Common myeloid progenitor, CD34-positive (primary cell): ENCODE measurements around the gene NT5E.

ENCODE experiments used
- CTCF ChIA-PET: fragments of 350-600 bp; sonication (Branson Sonifier 250); formaldehyde crosslinking; loops from one replicate; lab custom pipeline; 2021; ENCODE audit warnings: antibody characterized with exemption; lab: Charles Lee
- POLR2A ChIA-PET: fragments of 350-600 bp; sonication (Branson Sonifier 250); formaldehyde crosslinking; loops from one replicate; lab custom pipeline; 2021; ENCODE audit warnings: antibody characterized with exemption; lab: Charles Lee
- DNase-seq, 3 donors: peaks; one replicate each; pipeline versions ENCODE4 v3.0.0 to v3.0.0-alpha.2; 2013
- H3K27ac ChIP-seq, 2 experiments: 1 replicate in 1 of 2; 2 replicates in 1 of 2; pipeline ENCODE4 v1.7.0; 2013; ENCODE audit warnings: inconsistent platforms in 2 of 2, low read length in 2 of 2, mild to moderate bottlenecking in 2 of 2, low read depth in 1 of 2, moderate library complexity in 1 of 2; ENCODE audit not compliant: severe bottlenecking in 2 of 2, insufficient read depth in 1 of 2, poor library complexity in 1 of 2
- H3K27me3 ChIP-seq, 5 experiments: replicated peaks in 2 of 5; 1 replicate in 3 of 5; 2 replicates in 2 of 5; pipeline versions ENCODE4 v1.6.1 to v1.7.0; 2013; ENCODE audit warnings: low read length in 4 of 5, mild to moderate bottlenecking in 2 of 5, moderate library complexity in 2 of 5, inconsistent platforms in 1 of 5; ENCODE audit not compliant: insufficient read depth in 5 of 5, control insufficient read depth in 4 of 5
- H3K36me3 ChIP-seq, 4 experiments: 1 replicate in 2 of 4; 2 replicates in 2 of 4; pipeline versions ENCODE4 v1.6.1 to v1.7.0; 2013; ENCODE audit warnings: low read length in 3 of 4, control low read depth in 1 of 4, mild to moderate bottlenecking in 1 of 4; ENCODE audit not compliant: control insufficient read depth in 4 of 4, insufficient read depth in 4 of 4
- H3K4me1 ChIP-seq, 4 experiments: 1 replicate in 3 of 4; 2 replicates in 1 of 4; pipeline versions ENCODE4 v1.6.1 to v1.7.1; 2013; ENCODE audit warnings: low read length in 3 of 4, mild to moderate bottlenecking in 3 of 4, control low read depth in 1 of 4, inconsistent platforms in 1 of 4, moderate library complexity in 1 of 4; ENCODE audit not compliant: control insufficient read depth in 4 of 4, insufficient read depth in 4 of 4; ENCODE audit errors: control extremely low read depth in 1 of 4
- H3K4me3 ChIP-seq, 7 experiments: 1 replicate in 4 of 7; 2 replicates in 3 of 7; pipeline versions ENCODE4 v1.5.1 to v1.7.0; 2013; ENCODE audit warnings: mild to moderate bottlenecking in 7 of 7, low read length in 6 of 7, moderate library complexity in 6 of 7, inconsistent platforms in 2 of 7, low read depth in 2 of 7, control low read depth in 1 of 7; ENCODE audit not compliant: insufficient read depth in 4 of 7, control insufficient read depth in 1 of 7; ENCODE audit errors: extremely low read depth in 1 of 7
- H3K9me3 ChIP-seq, 5 experiments: 1 replicate in 4 of 5; 2 replicates in 1 of 5; pipeline versions ENCODE4 v1.6.1 to v1.7.1; 2013; ENCODE audit warnings: low read length in 4 of 5, mild to moderate bottlenecking in 2 of 5, inconsistent platforms in 1 of 5, low read depth in 1 of 5, moderate library complexity in 1 of 5; ENCODE audit not compliant: control insufficient read depth in 4 of 5, insufficient read depth in 2 of 5; ENCODE audit errors: control extremely low read depth in 1 of 5
- WGBS: methylation state at CpG from one replicate; pipeline ENCODE4 v1.1.5; 2013; ENCODE audit not compliant: insufficient coverage; 5-methylcytosine and 5-hydroxymethylcytosine counted together

NT5E gene

DNA sequence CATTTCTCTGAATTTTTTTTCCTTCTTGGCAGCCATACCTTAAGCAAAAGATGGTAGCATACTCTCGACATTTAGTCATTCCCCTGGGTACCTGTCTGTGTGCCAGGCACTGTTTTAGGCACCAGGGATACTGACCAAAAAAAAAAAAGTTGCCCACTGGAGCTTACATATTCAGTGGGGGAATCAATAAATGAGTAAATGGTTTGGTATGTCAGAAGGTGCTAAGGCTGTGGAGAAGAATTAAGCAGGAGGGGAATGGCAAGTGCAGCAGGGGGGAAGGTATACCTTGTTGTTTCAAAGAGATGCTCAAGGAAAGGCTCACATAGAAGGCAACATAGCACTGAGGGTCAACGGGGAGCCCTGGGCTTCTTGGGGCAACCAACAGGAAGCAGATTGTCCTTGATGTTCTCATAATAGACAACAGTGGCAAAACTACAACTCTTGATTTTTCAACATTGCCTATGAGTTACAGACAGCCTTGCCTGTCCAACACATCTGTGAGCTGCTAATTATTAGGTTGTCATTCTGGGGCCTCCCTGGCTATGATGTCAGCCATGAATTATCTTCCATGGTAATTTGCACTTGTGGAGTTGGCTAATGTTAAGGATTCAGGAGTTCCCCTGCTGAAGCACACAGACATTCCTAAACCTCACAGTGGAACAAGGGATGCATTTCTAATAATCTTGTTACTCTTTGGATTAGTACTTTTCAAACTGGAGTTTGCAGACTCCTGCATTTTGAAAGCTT lies 19.6 kb downstream of the NT5E start:
- H3K27ac ChIP-seq: no peak overlapping the region
- no peak for DNase-seq
- 100% methylated on average over 2 of the region's 2 CpGs for WGBS
- POLR2A ChIA-PET: interaction anchor here (0.8 kb wide), 1 partner anchor 1745 kb away, joined by 4 read pairs; no protein-coding TSS in a partner anchor
- H3K4me3 ChIP-seq: no peak overlapping the region
- no peaks in the 10 kb centered on the region for H3K36me3 ChIP-seq
- peaks cover 0 to 7% (median 0%) of the 10 kb centered on the region in 5 experiments for H3K27me3 ChIP-seq
- H3K4me1 ChIP-seq: peaks cover 0 to 4% (median 4%) of the 10 kb centered on the region in 4 experiments
- CTCF ChIA-PET: interaction anchor here (0.9 to 2.0 kb wide), 2 partner anchors 10 to 14 kb away, joined by 4 to 13 read pairs; no protein-coding TSS in a partner anchor
- H3K9me3 ChIP-seq: no peaks in the 10 kb centered on the region

DNA sequence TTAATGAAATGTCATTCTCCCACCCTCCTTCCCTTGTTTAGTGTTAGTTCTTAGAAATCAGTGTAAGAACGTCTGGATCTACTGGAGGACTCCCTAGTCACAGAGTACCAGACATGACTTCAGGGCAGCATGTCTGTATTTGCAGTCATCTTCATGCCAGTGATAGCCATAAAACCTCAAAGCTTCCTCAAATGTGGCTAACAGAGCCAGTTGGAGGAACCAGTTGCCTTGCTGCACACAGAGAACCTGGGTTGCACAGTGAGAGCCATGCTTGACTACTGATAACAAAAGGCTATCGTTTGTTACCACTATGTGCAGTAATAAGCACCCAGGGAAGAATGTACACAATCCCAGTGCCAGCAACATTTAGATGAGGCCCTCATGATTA lies 20.1 kb downstream of the NT5E start:
- Histone ChIP-seq H3K36me3 (no peaks in the 10 kb centered on the region), H3K27ac (no peak overlapping the region), H3K4me3 (no peak overlapping the region), H3K9me3 (no peaks in the 10 kb centered on the region), H3K4me1 (no peaks in the 10 kb centered on the region), H3K27me3 (peaks cover 0 to 7% (median 0%) of the 10 kb centered on the region in 5 experiments)
- DNase-seq: peak in 2 of 3 donors; percentile 74 to 81
- WGBS: 25% methylated on average over 1 of the region's 2 CpGs
- CTCF ChIA-PET: interaction anchor here (2.0 kb wide), 1 partner anchor 13 kb away, joined by 13 read pairs; no protein-coding TSS in a partner anchor
- POLR2A ChIA-PET: interaction anchor here (0.8 kb wide), 1 partner anchor 1744 kb away, joined by 4 read pairs; no protein-coding TSS in a partner anchor

DNA sequence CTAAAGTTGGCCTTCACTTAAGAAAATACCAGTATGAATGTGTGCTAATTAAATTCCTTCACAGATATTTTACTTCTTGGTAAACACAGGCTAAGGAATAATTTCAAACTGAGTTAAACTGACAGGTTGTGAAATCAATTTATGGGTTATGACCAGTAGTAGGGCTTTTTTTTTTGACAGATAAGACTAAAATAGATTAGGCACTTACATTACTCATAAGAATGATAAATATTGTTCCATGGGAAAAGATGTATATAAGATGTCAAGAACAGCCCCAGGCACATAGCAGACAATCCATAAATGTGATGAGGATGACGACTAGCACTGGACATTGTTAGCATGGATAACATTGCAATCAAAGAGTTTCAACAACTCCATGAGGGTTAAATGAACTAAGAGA lies 22.9 kb downstream of the NT5E start:
- 89% methylated on average over 1 of the region's 1 CpG for WGBS

DNA sequence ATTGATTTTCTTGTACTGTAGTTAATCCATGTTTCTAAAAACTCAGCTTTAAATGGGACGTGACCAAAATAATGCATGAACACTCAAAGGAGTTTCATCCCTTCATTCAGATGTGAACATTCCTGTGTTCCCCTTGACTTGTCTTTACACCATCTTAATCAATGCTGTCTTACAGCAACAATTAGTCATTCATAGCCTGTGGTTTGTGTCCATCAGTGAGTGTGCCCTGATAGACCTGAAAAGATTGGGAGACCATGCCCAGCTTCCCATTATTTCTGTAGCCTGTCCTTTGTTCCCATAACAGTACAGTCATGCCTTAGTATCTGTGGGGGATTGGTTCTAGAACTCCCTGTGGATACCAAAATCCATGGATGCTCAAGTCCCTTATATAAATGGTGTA lies 23.9 kb downstream of the NT5E start:
- peaks cover 0 to 16% (median 2%) of the 10 kb centered on the region in 5 experiments for H3K27me3 ChIP-seq
- peaks cover 0 to 6% (median 3%) of the 10 kb centered on the region in 5 experiments for H3K9me3 ChIP-seq
- CTCF ChIA-PET: interaction anchor here (0.8 to 1.4 kb wide), 4 partner anchors 9 to 1960 kb away, joined by 3 to 7 read pairs (median 3); no protein-coding TSS in a partner anchor
- DNase-seq: no peak
- H3K27ac ChIP-seq: no peak overlapping the region
- no peaks in the 10 kb centered on the region for H3K36me3 ChIP-seq
- no peaks in the 10 kb centered on the region for H3K4me1 ChIP-seq
- WGBS: 100% methylated on average over 1 of the region's 1 CpG
- POLR2A ChIA-PET: no interaction called here
- H3K4me3 ChIP-seq: no peak overlapping the region

More for the DNA sequence above, 22.9 kb downstream of the NT5E start:
- CTCF ChIA-PET: interaction anchor here (0.8 to 1.4 kb wide), 2 partner anchors 10 to 1959 kb away, joined by 3 to 7 read pairs; no protein-coding TSS in a partner anchor
- H3K27me3 ChIP-seq: peaks cover 0 to 16% (median 4%) of the 10 kb centered on the region in 5 experiments
- POLR2A ChIA-PET: no interaction called here
- no peak overlapping the region for H3K4me3 ChIP-seq
- H3K4me1 ChIP-seq: no peaks in the 10 kb centered on the region
- H3K36me3 ChIP-seq: no peaks in the 10 kb centered on the region
- H3K9me3 ChIP-seq: peaks cover 0 to 6% (median 3%) of the 10 kb centered on the region in 5 experiments
- H3K27ac ChIP-seq: no peak overlapping the region
- DNase-seq: no peak

DNA sequence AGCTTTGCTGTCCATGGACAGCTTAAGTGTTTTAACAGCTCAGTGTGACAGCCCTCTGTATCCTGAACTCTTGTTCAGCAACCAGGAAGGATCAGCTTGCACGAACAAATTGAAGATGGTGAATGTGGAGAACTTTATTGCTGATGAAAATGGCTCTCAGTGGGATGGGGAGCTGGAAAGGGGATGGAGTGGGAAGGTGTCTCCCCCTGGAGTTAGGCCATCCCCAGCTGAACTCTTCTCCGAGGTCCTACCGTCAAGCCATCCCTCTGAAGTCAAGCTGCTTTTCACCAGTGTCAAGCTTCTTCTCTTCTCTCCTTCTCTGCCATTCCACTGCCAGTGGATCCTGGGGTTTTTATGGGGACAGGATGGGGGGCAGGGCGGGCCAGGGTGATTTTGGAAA lies 26.6 kb downstream of the NT5E start:
- POLR2A ChIA-PET: no interaction called here
- 100% methylated on average over 4 of the region's 4 CpGs for WGBS
- H3K4me1 ChIP-seq: no peaks in the 10 kb centered on the region
- no peaks in the 10 kb centered on the region for H3K36me3 ChIP-seq
- no peak for DNase-seq
- H3K27me3 ChIP-seq: peaks cover 0 to 16% (median 2%) of the 10 kb centered on the region in 5 experiments
- H3K27ac ChIP-seq: no peak overlapping the region
- peaks cover 0 to 6% (median 3%) of the 10 kb centered on the region in 5 experiments for H3K9me3 ChIP-seq
- no peak overlapping the region for H3K4me3 ChIP-seq
- CTCF ChIA-PET: interaction anchor here (0.9 to 1.5 kb wide), 3 partner anchors 13 to 21 kb away, joined by 3 to 5 read pairs (median 3); no protein-coding TSS in a partner anchor

DNA sequence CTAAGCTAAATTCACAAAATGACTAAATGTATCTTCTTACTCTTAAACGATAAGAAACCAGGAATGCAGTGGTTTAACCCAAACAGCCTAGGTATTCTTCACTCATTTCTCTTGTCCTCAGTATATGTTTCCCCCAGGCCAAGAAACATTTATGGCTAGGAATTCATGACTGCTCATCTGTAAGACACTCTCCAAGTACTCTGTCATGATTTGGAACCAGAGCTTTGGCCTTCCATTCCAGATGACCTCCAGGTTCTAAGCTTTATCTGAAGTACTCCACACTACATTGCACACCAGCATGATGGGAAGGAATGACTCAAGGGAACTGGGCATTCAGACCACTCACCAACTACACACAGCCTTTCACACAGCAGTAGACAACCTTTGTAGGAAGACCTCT lies 29.3 kb downstream of the NT5E start:
- no peaks in the 10 kb centered on the region for H3K36me3 ChIP-seq
- H3K9me3 ChIP-seq: peaks cover 0 to 6% (median 3%) of the 10 kb centered on the region in 5 experiments
- no peak overlapping the region for H3K4me3 ChIP-seq
- H3K4me1 ChIP-seq: peaks cover 0 to 2% (median 0%) of the 10 kb centered on the region in 4 experiments
- DNase-seq: no peak
- CTCF ChIA-PET: interaction anchor here (1.1 to 1.6 kb wide), 3 partner anchors 10 to 20 kb away, joined by 4 read pairs; no protein-coding TSS in a partner anchor
- 100% methylated on average over 1 of the region's 1 CpG for WGBS
- H3K27ac ChIP-seq: no peak overlapping the region
- peaks cover 0 to 23% (median 5%) of the 10 kb centered on the region in 5 experiments for H3K27me3 ChIP-seq
- POLR2A ChIA-PET: no interaction called here
